ENCODE results near the gene PPBP.
A peak's percentile ranks its signal among the peaks of the same experiment; 100 is the strongest.

The PPBP gene, protein sequence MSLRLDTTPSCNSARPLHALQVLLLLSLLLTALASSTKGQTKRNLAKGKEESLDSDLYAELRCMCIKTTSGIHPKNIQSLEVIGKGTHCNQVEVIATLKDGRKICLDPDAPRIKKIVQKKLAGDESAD

DNA sequence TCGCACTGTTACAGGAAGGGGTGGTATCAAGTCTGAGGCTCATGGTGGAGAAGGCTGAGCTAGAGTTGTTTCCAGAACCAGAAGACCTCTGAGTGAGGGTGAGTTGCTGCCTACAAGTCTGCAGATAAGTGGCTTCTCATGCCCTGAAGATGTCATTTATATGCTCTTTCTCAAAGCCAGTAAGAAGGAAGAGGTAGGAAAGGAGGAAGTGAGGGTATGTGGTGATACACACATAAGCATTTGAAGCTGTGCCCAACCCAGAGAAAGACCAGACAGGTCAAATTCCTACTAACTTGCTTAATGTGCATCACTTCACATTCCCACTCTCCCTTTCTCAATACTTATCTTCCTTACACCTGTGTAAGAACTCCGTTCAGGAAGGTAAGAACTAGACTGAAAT is at the start of gene PPBP:
PPBP (minus strand) TSS at position 130 of the 400 bp plus-strand sequence; CDS start at position 43, 87 bp downstream.
- no peak for DNase-seq

DNA sequence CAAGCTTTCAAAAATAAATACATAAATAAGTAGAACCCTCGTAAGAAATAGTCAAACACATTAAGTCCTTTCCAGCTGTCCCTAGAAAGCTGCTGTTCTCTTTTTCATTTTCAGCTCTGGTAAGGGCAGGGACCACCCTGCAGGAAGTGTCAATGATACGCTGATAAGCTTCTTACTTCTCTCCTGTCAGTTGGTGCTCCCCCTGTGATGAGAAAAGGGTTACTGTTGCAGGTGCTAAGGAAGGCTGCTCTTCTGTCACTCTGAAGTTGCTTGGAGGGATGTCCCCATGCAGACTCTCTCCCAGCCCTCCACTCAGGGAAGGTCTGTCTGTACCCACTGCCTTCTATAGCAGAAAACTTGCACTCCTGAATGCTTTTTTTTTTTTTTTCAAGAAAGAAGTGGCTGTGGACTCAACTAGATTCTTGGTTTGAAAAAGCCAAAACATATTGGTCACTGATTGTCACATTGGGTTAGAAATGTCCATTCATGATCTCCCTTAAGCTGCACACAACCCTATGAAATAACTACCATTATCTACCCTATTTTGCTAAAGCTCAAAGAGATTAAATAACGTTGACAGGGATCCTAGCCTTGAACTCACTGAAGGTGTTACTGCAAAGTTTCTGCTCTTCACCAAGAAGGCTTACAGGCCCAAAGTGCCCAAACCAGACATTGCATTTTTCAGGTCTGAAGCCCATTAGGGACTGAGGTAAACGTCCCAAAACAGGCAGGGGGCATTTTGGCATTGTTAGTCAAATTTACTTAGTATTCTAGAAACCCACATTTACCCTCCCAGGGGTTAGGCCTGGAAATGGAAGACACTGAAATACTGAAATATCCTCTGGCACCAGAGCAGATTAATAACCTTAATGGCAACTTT is 49.3 kb upstream of the PPBP start:
- no peak for DNase-seq

DNA sequence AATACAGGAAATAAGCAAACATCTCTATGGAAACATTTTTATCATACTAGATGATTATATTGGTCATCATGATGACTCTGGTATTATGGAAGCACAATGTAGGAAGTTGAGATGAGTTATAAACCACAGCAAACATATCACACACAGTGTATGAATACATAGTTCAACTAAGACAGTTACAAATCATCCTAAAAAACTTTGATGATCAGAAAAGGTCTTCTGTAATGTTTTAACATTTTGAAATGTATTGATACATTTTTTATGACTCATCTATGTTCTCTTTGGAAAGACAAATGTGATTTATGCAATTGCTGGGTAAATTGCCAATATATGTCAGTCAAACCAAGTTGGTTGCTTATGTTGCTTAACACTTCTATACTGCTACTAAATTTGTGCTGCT is 45.7 kb upstream of the PPBP start:
- DNase-seq, result no peak

DNA sequence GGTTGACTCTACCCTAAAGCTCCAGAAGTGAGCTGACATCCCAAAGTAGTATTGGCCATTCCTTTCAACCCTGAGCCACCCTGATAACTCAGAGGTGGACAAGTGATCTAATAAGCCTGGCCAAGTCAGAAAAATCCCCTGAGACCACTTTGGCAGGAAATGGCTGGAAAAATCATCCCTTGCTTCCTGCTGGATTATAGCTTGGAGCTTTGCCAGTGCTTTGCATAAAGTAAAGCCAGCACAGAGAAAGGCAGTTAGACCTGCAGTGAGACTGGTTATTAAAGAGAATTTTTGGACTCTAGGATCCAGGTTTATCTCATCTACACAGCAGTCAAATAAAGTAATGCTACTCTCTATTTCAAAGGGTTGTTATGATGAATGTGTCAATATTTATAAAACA is 44.1 kb upstream of the PPBP start:
- peak; percentile 3 for DNase-seq

DNA sequence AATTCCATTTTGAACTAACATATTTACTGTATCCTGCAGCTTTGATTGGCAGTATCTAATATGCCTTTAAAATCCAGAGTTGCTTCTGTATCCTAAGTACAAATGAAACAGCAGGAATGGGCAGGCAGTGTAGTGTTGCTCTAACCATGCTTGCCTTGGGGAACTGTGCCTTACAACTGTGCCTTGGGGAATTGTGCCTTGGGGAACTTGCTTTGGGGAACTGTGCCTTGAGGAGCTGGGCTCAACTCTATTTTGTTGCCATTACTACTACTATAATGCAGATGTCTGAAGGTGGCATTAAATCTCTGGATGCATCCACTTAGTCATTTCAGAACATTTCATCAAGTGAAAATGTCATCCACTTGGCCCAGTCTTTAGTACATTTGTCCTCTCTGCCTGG is 43.6 kb upstream of the PPBP start:
- no peak for DNase-seq

DNA sequence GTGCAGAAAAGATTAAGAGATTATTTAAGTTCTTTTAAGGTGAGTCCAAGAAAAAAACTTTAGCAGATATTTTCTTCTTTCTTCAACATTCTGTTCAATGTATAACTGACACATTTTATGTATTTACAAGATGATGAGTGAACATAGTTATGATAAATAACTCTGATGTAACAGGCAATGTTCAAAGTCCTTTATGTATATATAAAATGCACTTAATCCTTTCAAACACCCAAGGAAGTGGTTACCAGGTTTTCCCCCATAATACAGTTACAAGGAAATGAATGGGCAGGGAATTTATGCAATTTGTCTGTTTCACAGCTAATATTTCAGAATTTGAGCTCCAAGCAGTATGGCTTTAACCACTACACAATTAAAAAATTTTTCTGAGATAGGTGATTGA is 42.3 kb upstream of the PPBP start:
- DNase-seq, result no peak

DNA sequence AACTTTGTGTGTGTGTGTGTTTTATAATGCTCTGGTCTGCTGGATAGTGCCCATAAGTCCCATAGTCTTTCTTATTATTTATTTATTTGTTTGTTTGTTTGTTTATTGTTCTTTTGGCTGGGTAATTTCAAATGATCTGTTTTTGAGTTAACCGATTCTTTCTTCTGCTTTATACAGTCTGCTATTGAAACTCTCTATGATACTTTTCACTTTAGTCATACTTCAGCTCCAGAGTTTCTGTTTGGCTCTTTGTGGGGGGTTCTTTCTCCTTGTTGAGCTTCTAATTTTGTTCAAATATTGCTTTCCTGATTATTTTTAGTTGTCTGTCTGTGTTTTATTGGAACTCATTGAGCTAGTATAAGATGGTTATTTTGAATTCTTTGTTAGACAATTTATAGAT is 40.5 kb upstream of the PPBP start:
- DNase-seq, result no peak

DNA sequence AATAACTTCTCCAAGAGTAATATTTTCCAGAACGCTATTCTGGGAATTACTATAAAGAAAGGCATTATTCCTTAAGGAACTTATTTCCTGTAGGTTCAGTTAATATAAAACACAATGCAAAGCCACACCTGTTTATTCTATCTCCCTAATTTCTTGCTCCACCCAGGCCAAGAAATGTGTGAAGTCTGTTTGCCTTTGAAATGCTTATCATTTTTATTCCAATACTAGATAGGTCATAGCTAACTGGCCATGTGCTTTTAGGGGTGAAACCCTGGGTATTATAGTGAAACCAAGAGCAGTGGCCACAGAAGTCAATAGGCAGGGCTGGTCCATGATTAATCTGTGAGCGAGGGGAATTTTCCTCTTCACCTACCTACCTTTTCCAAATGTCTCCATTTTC is 35.7 kb upstream of the PPBP start:
- no peak for DNase-seq

DNA sequence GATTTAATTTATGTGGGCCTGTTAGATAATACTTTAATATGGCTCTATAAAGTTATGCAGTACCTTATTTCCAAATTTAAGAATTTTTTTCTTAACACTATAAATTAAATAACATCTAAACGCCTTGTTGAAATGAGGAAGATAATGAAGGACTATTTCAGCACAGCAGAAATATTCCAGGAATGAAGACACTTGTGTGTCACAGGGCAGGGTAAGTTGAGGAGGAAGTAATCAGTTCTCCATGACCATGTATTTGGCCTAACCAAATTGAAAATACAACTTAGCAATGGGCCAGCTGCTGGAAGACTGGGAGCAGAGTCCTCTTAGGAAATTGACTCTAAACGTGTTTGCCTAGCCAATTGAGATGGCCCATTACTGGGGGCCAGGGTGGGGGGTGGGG is 33.6 kb upstream of the PPBP start:
- no peak for DNase-seq

DNA sequence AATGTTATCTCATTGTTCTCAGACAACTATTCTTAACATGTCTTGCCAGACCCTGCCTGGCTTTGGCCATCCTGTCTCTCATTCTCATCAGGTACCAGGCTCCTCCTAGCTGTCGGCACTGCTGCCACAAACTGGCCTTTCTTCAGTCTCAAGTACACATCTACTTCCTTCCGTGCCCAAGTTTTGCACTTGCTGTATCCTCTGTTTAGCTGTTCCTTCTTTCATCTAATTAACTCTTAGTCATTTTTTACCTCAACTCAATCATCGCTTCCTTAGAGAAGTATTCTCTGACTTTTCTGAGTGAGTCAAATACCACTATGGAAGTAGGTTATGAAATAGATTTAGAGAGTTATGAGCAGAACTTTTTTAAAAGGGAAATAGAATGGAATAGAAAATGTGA is 30.8 kb upstream of the PPBP start:
- DNase-seq, result no peak

DNA sequence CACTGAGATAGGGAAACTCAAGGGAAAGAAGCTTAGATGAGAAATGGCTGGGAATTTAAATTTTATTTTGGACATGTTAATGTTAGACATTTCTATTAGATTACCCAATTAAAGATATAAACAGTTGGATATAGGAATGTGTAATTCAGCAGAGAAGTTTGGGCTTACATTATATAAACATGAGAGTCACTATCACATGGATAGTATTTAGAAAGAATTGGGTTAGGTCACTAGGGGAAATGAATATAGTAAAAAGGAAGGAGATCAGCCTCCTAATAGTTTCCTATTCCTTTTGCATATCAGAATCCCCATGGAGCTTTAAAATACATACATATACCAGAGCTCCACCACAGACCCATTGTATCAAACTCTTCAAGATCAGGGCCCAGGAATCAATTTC is 30.1 kb upstream of the PPBP start:
- DNase-seq, result no peak

DNA sequence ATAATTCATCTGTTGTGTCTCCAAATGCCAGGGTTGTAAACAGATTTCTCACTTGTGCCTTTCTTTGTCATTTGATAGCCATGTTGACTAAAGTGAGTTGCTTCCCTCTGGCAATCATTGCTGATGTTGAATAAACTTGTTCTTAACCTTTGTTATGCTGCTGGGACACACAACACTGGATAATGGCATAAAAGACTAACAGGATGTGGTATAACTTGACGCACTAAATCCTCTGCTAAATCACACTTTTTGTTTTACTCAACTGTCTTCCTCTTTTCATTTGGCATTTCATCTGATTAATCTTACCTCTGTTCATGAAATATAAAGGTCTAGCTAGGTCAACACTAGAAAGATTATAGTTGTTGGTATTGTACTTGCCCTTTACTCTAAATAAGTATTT is 28.1 kb upstream of the PPBP start:
- DNase-seq, result no peak

DNA sequence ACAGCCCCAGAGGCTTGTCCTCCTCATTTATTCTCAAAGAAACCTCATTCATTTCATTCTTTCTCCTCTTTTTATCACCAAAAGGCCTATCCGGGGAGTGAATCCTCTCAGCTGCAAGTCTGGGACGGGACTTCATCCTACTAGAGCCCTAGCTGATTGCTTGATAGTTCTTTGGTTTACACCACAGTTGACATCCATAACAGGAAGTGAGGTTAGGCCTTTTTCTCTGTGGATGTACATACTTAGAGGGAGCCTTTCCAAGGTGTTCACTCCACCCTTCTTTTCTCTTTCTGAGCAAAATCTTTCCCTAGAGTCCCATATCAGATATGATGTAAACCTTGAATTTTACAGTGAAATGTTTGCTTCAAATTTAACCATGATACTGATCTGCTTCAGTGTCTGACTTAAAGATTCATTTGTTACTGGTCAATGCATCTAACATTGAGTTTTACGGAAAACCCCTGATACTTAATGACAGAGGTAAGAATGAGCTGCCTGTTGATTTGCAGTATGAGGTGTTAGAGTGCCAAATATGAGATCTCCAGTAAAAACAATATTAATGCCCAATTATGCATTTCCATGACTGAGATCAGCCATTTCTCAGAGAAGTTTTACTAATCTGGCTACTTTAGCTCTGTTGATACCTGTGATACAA is 27.3 kb upstream of the PPBP start:
- DNase-seq, result no peak

DNA sequence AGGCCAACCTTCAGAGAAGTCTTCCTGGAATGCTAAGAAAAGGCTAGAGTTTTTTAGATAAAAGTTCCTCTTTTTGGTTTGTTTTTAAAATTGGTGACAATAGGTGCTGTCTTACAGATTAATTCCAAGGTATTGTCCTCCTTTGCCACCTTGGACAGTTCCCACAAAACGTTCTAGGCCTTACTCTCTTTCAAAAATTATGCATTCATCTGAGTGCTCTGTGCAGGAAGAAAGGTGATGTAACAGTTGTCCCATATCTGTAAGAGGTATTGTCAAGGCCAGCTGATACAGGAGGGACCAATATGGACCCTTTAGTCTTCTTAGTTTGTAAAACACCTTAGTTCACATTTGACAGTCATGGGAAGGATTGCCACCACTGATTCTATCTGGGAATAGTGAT is 26.3 kb upstream of the PPBP start:
- no peak for DNase-seq

DNA sequence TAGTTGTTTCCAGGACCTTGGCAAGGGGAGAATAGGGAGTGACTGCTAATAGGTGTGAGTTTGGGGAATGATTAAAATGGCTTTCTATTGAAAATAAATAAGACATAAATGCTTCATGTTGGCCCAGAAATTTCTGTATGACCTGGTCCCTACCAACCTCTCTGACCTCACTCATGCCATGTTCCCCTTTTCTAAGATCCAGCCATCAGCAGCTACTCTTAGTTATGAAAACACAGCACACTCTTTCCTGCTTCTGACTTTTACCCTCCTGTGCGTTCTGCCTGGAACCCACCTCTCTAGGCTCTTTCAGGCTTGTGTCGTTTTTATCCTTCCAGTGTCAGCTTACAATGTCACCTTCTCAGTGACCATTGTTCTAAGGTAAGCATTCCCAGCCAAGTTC is 25.3 kb upstream of the PPBP start:
- no peak for DNase-seq

DNA sequence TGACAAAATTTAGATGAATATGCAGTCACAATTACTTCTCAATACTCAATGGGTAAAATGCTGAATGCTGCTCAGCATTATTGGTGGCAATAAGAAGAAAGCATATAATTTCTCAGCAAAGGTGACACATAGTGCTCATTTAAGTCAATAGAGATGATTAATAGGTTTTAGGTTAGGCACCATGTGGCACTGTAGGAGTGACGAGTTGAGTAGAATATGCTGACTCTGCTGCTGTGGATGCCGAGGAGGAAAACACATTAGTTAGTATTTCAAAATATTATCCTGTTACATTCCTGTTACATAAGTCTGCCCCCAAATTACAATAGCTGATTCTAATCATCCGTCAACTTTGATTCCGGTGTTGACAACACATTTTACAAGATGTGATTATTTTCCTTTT is 24.1 kb upstream of the PPBP start:
- DNase-seq, result no peak

DNA sequence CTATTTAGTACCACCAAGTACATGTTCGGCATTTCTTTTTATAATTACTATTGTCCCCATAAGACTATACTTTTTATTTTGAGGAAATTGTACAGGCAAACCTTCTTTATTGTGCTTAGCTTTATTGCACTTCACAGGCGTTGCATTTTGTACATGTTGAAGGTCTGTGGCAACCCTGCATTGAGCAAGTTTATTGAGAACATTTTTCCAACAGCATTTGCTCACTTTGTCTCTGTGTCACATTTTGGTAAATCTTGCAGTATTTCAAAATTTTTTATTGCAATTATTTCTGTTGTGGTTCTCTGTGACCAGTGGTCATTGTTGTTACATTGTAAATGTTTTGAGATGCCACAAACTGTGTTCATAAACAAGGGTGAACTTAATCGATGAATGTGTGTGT is 21.3 kb upstream of the PPBP start:
- no peak for DNase-seq

DNA sequence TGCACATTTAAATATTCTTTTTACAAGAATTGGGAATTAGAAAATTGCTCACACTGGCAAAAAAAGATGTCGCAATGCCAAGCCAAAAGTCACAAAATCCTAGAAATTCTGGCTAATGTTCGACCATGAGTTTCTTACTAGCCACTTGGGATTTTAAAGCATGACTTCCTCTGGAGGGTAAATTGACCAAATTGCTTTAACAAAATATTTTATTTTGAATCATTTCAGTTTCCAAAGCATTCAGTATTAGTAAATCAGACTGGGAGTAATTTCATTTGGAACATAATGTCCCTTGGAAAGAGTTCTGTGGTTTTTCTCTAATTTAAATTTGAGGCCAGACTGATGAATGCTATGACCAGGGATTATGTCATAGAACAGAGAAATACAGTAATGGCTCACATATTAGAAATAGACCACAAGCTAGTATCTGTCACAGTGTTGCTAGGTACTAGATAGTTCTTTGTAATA is 18.1 kb upstream of the PPBP start:
- DNase-seq, result no peak

DNA sequence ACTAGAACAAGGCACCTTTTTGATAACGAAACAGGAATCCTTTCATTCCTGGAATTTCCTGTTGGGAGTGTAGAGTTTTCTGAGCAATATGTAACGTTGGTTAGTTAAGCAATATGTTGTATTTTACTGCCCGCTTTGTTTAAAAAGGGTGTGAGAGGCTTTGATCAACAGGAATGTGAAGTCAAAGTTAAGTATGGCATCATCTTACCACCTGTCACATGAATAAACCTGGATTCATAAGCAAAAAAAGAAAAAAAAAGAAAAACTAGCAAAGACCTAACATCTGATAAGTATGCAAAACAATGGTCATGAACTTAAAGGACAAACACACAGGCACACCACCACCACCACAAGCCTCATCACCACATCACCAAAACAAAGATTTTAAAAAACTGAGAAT is 17.5 kb upstream of the PPBP start:
- no peak for DNase-seq

DNA sequence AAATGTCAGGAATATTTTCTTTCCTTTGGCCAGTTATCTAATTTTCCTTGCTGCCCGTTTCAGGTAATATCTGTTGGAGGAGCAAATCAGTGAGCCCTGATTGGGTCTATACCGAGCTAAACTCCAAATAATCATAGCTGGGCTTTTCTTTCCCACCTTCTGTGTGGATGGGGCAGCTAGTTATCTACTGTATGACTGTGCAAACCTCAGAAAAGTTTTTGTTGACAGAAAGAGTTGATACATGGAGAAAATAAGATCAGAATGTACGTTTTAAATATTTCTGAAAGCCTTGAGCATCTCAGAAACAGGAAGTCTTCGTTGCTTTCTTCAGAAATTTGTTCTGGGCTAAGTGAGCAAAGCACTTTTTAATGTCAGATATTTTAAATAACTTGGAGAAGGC is 16.7 kb upstream of the PPBP start:
- DNase-seq, result no peak

DNA sequence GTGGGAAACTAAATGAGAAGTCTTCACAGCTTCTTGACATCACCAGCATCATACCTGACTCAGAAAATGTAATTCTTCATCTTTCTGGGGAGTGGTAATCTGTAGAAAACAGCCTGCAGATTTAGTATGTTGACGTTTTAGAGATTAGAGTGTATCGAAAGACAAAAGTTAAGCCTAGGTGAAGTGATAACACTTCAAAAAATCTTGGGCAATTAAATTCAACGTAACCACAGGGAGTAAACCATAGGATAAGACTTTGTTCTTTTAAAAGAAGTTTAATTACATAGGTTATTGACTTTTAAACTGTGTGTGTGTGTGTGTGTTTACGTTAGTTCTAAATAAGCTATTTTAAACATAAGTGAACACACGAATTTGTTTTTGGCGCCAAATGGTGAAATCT is 12.3 kb upstream of the PPBP start:
- no peak for DNase-seq

DNA sequence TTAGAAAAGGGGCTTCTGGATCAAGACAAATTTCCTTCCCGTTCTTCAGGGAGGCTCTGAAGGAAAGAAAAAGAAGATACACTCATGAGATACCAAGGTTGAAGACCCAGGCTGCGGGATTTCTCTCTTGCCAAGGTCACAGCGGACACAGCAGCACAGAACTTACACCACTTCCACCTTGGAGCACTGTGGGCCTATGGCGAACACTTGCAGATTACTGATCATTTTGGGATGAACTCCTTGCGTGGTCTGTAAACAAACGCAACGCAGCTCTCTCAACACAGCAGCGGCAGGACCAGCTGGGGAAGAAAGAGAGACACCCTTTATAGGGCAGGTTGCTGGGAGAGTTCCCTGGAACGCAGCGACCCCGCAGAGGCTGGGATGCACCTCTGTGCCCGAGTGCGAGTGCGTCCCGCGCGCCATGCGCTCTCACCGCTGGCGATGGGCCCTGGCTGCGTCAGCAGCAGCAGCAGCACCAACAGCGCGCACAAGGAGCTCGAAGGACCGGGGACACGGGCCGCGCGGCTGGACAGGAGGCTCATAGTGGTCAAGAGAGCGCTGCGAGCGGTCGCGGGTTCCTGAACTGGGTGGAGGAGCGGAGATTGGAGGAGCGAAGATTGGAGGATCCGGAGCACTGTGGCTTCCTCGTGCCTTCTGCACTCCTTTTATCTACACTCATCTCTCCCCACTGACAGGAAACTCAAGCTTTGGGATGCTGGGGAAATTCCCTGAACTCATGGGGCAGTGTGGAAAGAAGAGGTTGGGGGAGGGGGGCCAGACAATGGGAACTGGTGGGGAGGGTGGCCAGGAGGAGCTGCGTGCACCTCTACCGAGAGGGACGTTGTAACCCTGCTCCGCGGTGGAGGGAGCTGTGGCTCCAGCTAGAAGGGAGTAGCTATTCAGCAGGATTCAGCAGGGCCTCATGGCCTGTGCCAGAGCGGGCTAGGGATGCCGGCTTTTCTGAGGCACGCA is 10.3 kb upstream of the PPBP start, which contains the start of gene CXCL5:
CXCL5 (minus strand) TSS at position 638 of the 972 bp plus-strand sequence; CDS start at position 542, 96 bp downstream.
- no peak for DNase-seq

DNA sequence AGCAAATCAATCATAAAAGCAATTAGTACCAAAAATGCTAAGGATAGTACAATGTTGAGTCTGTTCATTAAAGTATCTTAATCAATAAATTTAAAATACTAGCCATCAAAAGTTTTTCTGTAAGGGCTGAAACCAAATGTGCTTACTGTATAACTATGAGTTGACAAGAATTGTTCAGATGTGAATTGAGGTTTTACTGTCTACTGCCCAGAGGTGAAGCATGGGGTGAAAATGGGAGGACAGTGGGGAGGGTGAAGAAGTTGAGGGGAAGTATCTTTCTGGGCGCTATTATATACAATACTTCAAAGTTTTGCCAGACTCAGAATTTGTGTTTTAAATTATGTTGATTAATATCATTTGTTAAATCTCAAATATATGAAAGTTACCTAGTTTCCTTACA is 4.1 kb upstream of the PPBP start:
- DNase-seq, result no peak
